ENCODE results near the gene STPG3.

STPG3 gene

DNA sequence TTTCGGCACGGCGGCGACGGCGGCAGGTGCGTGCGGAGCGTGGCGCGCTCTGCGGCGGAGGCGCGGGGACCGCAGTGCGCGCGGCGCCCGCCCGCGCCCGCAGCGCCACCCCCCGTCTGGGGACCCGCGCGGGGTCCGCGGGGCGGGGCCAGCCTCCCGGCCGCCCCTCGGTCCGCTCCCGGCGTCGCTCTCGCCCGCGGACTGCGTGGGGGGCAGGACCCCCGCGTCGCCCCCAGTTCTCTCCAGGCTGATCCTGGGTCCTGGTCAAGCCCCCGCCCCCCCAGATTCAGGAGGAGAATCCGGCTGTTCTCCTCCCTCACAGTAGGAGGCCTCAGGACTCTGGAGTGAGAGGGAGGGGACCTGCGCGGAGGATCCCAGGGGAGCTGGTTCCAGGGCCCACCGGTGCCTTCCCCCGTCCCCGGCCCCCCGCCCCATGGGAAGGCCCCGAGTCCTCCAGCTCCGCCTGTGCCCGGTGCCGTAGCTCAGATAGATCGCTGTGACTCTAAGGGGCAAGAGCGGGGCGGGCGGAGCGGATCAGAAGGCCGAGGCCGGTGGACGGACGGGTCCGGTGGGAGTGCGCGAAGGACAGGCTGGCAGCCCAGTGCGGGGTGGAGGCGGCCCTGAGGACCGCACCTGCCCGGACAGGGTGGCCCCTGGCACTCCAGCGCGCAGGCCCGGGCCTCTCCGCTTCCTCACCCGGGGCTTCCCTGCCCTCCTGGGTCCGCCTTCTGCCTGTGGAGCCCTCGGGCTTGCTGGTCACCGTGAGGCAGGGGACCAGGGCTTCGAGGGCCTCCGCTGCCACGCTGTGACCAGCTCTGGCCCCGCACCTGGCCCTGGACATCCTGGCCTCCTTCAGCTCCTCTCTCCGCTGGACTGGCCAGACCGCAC, 28.7 kb upstream of the STPG3 start, which contains the start of gene RNF208:
RNF208 (minus strand) TSS at position 51 of the 888 bp plus-strand sequence. CDS start 1,028 bp downstream, outside the sequence.
- DNase-seq (ENCODE audit: low spot score) = no peak

DNA sequence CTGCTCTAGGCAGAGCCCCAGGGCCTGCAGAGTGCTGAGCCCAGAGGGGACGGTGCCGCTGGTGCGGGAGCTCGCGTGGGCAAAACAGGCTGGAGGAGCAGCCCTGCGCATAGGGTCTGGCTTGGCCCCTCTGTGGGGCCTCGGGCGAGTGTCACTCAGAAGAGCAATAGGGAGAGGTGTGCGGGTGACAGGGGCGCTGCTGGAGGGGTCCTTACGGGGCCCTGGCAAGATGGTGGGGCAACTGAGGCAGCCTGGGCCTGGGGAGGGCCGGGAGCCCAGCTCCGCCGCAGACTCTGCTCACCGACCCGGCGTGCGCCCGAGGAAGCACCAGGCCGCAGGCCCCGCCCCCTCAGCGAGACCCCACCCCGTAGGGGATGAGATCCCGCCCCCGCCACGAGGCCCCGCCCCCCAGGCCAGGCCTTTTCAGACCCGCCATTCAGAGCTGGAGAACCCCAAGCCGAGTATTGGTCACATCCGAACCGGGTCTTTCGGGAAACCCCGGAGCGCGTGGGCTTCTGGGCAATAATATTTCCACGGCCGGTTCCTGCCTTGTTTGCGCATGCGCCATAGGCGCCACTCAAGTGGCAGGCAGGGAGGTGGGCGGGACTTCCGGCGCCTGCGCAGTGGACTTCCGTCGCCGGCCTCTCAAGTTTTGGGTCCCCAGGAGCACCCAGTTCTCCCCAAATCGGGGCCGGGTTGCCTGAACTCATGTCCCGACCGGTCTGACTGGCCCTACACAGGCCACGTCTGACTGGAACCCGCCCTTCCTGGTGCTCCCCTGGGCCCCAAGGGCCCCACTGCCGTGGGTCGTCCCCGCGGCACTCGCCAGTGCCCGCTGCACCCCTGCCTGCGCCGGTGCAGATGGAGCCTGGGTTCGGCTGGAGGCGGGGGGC, 27.8 kb upstream of the STPG3 start:
- DNase-seq (ENCODE audit: low spot score) = peak; percentile 98

DNA sequence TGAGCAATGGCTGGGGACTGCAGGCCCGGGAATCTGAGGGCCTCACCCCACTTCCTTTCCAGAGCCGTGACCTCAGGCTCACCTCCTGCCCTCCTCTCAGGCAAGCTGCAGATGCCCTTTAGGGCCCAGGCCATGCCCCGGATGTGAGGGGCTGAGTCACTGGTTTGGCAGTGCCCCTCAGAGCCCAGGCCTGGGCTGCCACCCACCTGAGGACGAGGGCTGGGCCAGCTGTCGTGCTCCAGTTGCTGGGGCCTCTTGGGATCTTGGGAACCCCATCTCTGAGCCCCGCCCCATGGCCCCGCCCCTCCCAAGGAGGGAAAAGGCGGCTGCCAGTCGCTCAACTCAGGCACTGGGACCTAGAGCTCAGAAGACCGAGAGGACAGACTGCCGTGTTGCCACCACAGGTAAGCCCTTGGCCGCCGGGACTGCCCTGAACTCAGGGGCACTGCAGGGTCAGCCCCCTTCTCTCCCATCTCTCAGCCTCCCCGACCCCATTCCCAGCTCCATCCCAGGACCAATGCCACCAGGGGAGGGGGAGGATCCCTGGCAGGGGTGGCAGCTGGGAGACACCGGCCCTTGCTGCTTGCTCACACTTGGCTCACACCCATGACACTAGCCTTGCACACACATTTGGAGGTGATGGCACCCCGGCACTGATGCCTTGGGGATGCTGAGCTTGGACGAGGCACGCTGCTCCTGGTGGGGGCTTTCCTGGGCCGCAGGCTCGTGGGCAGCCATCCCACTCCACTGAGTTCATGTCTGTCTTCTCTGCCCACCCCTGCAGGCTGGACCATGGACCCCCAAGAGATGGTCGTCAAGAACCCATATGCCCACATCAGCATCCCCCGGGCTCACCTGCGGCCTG, 26.0 kb upstream of the STPG3 start, which contains the start of gene CYSRT1:
CYSRT1 (plus strand) TSS at position 345 of the 865 bp plus-strand sequence; CDS start at position 793, 448 bp downstream.
- DNase-seq (ENCODE audit: low spot score) = no peak

DNA sequence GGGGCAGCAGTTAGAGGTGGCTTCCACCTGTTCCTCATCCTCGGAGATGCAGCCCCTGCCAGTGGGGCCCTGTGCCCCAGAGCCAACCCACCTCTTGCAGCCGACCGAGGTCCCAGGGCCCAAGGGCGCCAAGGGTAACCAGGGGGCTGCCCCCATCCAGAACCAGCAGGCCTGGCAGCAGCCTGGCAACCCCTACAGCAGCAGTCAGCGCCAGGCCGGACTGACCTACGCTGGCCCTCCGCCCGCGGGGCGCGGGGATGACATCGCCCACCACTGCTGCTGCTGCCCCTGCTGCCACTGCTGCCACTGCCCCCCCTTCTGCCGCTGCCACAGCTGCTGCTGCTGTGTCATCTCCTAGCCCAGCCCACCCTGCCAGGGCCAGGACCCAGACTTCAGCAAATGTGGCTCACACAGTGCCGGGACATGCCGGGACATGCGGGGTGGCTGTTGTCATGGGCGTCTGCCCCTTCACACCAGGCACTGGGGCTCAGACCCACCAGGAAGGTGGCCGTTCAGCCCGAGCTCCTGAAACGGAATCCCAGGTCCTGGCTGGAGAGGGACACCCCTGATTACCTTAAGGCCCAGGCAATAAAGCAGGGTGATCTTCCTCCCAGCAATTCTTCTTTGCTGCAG, 25.3 kb upstream of the STPG3 start:
- no peak for DNase-seq (ENCODE audit: low spot score)

DNA sequence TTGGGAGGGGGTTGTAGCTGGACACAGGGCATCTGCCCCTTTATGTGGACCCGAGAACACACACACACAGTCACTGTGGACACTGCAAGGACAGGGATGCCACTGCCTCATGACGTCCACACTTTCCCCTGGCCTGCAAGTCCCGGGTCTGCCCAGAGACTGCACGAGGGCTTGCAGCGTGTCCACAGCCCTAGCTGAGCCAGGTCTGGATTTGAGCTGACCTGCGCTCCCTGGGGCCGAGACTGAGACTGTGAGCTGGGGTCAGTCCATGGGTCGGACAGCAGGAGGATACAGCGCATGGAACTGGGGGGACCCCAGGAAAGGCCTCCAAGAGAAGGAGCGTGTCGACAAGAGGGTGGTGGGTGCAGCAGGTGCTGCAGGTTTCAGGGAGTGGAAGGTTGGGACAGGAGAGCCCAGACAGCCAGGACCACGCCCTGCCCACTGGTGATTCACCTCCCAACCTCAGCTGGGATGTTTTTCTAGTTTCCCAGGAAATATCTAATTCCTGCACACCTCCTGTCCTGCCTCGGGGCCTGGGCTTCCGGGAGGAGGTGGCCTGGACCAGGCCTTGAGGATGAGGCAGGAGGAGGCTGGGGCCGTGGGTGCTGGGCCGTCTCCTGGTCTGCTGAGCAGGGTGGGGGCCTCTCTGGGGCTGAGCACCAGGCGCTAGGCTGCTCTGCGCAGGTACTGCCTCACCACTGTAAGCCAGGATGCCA, 24.6 kb upstream of the STPG3 start:
- no peak for DNase-seq (ENCODE audit: low spot score)

DNA sequence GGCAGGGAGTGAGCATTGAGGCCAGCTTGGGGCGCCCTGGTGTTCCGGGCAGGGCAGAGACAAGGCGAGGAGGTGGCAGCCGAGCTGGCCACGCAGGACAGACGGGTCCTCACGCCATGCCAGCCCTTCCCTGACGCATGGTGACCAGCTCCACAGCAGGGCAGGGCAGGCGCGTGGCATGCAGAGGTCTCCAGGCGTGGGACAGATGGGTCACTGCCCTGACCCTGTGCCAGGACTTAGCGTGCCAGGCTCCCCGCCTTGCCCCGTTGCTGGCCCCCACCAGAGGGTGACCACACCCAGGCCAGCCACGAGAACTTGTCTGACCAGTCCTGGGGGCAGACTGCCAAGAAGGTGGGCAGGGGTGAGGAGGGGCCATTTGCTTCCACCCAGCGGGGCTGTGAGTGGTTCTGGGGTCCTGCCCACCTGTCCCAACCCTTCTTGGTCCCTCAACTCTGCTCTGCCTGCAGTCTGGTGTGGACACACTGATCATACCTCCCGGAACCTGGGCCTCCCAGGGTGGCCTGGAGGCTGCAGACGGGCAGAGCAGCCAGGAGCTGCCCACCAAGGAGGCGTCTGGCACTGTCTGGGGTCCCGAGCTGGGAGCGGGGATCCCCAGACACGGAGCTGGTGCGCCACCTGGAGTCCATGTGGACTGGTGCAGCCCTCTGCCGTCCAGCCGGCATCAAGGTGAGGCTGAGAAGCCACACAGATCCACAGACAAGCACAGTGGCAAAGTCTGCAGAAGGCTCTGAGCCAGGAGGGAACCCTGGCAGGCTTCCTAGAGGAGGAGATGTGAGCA, 23.8 kb upstream of the STPG3 start, which contains the start of gene RNF224:
RNF224 (plus strand) TSS at position 449 of the 799 bp plus-strand sequence. CDS start 834 bp downstream, outside the sequence.
- DNase-seq (ENCODE audit: low spot score) = peak; percentile 79

DNA sequence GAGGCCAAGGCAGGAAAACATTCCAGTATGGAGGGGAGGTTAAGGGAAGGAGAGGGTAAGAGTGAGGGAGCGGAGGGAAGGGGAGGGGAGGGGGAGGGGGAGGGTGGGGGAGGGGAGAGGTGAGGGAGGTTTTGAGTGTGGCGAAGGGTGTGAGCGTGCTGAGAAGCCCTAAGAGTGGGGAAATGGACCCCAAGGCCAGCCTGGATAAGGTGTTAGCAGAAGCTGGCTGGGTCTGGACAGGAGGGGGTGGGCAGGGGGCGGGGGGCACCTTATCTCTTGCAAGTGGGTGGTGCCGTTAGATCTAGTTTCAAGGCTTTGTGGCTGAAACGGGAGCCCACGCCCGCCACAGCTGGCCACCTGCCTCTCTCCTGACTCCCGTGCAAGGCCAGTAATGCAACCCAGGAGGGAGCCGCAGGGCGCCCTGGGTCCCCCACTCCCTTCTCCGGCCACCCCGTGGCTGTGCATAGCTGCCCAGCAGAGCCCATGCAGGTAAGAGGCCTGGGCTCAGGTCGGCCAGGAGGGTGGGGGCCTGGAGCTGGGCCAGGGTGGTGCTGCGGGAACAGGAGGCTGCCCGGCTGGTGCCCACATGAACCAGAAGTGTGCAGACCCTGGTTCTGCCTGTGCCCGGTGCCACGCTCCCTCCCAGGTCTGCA, 23.1 kb upstream of the STPG3 start:
- no peak for DNase-seq (ENCODE audit: low spot score)

DNA sequence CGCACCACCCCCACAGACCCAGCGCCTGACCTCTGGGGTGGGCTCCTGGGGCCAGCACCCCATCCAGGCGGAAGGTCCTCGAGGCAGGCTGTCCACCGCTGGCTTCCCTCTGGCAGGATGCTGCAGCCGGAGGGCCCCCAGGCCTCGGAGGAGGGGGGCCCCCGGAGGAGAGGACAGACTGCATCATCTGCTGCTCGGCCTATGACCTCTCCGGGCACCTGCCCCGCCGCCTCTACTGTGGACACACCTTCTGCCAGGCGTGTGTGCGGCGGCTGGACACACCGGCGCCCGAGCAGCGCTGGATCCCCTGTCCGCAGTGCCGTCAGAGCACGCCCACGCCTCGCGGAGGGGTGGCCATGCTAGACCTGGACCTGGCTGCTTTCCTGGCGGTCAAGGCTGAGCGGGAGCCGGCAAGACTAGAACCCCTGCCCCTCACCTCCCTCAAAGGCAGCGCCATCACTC, 22.5 kb upstream of the STPG3 start:
- DNase-seq (ENCODE audit: low spot score) = no peak

DNA sequence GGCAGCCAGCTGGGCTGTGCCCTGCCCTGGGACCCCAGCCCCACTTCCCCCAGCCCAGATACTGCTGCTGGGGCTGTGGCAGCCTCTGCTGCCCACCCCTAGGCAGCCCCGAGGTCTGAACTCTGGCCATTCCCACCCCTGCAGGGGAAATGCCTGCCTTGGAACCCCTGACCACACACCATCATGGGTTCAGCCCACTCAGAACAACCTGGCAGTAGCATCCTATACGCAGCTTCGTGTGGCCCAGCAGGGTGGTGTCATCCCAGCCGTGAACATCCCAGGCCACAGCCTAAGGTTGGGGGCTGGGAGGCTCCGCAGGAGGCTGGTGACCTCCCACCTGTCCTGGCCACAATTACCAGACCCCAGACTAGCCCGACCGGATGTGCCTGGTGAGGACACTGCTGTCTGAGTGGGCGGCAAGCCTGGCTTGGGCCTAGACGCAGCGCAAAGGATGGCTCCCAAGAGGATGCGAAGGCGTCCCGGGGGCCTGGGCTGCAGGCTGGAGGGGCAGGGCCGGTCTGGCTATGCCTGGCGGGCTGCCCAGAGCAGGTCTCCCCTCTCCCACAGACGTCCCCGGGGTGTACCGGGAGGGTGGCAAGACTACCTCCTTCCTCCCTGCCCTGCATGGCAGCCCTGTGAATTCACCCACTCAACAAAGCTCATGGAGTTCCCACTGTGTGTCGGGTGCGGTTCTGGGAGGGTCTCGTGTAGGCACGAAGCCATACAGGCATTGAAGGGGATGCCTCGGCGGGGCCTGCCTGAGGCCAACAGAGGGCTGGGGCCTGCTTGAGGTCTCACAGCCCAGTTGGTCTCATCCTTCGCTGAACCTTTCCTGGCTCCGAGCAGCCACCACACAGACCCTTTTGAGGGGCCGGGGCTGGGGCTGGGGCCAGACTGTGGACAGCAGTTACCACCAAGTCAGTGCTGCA, 21.9 kb upstream of the STPG3 start:
- no peak for DNase-seq (ENCODE audit: low spot score)

DNA sequence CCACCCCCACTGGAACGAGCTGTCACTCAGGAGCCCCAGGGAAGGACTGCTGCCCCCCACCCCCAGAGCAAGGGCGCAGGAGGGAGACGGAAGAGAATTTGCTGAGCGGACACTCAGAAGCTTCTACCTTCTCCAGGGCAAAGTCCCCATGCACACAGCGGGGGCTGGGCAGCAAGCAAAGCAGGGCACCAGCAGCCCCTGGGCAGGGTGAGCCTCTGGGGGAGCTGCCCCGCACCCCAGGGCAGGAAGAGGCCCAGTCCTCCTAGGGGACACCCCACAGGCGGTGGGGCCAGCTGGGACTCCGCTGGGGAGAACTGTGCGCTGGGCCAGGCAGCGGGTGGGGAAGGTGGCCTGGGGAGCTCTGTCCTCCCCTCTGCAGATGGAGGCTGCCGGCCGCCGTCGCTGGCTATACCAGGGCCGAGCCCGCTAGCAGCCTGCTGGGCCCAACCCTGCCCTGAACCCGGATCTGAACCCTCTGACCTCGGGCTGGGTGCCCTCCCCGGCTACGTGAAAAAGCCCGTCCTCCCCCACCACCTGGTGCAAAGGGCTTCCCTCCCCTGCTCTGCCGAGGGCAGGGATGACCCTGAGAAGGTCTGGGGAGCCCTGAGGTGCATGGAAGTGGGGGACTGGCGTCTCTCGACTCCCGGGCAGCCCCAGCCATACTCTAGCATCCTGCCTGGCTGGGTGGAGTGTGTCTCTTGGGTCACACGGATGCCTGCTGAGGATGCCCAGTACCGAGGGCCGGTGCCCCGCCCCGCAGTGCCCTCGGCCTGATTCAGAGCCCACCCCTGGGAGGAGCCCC, 21.0 kb upstream of the STPG3 start:
- DNase-seq (ENCODE audit: low spot score) = no peak

DNA sequence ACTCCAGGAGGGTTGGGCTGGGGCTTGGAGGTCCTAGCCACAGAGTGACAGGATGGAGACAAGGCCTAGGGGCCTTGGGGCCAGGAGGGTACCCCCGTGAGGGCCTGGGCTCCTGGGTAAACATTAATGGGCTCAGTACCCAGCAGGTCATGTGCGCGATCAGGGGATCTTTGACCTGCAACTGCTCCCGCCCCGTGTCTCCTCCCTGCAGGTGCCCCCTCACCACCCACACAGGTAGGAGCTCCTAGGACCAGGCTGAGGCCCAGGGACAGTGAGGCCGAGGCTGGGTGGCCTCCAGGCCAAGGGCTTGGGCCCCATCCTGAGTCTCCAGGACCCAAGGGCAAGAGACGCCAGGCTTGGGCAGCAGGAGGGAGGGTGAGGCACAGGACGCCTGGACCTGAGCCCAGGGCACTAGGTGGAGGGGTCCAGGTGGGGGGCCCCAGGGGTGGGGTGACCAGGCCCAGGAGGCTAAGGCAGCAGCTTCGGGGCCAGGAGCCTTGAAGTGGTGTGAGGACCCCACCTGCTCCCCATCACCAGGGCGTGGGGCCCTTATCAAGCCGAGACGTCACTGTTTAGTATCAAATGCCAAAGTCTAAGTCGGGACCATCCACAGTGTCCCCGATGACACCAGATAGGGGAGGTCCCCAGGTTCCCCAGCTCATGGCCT, 20.2 kb upstream of the STPG3 start, which contains the start of gene SLC34A3:
SLC34A3 (plus strand) TSS at position 197 of the 667 bp plus-strand sequence. CDS start 802 bp downstream, outside the sequence.
- DNase-seq (ENCODE audit: low spot score) = no peak

DNA sequence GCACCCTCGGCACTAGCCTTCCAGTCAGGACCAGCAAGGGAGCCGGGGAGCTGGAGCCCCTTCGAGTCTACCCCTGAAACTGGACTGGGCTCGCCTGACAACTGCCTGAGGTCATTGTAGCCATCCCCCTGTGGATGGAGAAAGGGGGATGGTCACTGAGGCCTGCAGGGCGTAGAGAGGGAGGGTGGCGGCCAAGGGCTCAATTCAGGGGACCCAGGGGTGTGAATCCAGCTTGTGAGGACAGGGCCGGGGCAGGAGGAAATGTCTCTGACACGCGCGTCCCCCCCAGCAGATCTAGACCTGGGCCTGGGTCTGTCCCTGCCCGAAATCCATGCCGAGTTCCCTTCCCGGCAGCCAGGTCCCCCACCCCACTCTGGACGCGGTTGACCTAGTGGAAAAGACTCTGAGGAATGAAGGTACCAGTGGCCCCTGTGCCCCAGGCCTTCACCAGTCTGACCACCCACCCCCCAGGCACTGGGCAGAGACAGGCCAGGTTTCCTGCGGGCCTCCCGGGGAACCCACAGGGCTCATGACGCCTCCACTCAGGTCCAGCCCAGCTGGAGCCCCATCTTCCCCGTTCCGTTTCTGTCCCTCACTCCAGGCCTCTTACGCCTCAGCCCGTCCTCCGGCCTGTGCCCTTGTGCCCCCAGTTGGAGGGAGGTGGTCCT, 19.6 kb upstream of the STPG3 start:
- no peak for DNase-seq (ENCODE audit: low spot score)

DNA sequence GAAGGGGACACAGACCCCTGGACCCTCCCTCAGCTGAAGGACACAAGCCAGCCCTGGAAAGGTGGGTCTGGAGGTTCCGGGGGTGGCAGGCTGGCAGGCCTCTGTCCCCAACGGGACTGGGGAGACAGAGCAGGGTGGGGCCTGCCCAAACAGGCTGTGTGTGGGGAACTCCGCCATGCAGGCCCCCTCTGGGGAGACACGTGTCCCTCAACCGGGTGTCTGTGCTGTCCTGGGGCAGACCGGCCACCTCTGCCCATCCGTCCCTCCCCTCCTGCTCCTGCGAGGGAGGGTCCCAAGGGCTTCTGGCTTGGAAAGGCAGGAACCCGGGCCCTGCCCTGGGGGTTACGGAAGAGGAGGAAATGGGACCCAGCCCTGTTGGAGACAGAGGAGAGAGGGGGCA, 19.0 kb upstream of the STPG3 start:
- no peak for DNase-seq (ENCODE audit: low spot score)

DNA sequence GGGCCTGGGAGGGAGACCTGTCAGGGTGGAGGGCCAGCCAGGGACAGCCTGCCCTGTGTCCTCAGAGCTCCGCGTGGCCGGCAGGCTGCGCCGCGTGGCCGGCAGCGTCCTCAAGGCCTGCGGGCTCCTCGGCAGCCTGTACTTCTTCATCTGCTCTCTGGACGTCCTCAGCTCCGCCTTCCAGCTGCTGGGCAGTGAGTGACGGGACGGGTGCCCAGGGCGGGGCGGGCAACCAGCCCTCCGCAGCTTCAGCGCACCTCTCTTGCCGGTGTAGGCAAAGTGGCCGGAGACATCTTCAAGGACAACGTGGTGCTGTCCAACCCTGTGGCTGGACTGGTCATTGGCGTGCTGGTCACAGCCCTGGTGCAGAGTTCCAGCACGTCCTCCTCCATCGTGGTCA, 18.6 kb upstream of the STPG3 start:
- no peak for DNase-seq (ENCODE audit: low spot score)

DNA sequence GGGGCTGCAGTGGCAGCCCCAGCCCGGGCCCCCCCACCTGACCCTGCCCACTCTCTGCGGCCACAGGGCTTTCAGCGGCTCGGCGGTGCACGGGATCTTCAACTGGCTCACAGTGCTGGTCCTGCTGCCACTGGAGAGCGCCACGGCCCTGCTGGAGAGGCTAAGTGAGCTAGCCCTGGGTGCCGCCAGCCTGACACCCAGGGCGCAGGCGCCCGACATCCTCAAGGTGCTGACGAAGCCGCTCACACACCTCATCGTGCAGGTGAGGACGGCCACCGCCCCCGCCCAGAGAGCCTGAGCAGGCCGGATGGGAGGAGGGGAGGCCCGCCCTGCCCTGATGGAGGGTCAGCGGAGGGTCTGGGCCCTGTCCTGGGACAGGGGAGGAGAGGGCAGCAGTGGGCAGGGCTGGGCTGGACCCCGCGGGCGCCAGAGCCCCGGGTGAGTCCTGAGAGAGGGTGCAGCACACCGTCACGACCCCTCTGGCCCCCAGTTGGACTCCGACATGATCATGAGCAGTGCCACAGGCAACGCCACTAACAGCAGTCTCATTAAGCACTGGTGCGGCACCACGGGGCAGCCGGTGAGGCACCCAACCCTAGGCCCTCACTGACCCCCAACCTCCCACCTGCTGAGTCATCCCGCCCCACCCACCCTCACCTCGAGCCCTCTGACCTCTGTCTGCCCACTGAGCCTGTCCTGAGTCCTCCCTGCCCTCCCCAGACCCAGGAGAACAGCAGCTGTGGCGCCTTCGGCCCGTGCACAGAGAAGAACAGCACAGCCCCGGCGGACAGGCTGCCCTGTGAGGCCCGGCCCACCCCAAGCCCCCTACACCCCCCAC, 17.7 kb upstream of the STPG3 start:
- no peak for DNase-seq (ENCODE audit: low spot score)

All from cerebellar cortex (tissue), 1 donor.